Forelimb muscle (tissue), 1 donor: Measurements from ENCODE around the gene TRMU. TPM values are rescaled to one million over a fixed set of nuclear protein-coding genes. Genes with fewer than 3 reads are reported as not detected.
A peak's percentile ranks its signal among the peaks of the same experiment; 100 is the strongest.

Experiments
- DNase-seq: peaks from one replicate; pipeline ENCODE4 v3.0.0-alpha.2; 2013; ENCODE audit warnings: low read depth
- polyA plus RNA-seq: library from polyadenylated mRNA; unstranded; fragments of 120-200 nt; gene quantifications from one replicate; pipeline ENCODE4 v1.2.1, GENCODE V29; 2013; ENCODE audit not compliant: insufficient read length

TRMU gene, protein sequence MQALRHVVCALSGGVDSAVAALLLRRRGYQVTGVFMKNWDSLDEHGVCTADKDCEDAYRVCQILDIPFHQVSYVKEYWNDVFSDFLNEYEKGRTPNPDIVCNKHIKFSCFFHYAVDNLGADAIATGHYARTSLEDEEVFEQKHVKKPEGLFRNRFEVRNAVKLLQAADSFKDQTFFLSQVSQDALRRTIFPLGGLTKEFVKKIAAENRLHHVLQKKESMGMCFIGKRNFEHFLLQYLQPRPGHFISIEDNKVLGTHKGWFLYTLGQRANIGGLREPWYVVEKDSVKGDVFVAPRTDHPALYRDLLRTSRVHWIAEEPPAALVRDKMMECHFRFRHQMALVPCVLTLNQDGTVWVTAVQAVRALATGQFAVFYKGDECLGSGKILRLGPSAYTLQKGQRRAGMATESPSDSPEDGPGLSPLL
- polyA plus RNA-seq = 28.9 TPM

DNA sequence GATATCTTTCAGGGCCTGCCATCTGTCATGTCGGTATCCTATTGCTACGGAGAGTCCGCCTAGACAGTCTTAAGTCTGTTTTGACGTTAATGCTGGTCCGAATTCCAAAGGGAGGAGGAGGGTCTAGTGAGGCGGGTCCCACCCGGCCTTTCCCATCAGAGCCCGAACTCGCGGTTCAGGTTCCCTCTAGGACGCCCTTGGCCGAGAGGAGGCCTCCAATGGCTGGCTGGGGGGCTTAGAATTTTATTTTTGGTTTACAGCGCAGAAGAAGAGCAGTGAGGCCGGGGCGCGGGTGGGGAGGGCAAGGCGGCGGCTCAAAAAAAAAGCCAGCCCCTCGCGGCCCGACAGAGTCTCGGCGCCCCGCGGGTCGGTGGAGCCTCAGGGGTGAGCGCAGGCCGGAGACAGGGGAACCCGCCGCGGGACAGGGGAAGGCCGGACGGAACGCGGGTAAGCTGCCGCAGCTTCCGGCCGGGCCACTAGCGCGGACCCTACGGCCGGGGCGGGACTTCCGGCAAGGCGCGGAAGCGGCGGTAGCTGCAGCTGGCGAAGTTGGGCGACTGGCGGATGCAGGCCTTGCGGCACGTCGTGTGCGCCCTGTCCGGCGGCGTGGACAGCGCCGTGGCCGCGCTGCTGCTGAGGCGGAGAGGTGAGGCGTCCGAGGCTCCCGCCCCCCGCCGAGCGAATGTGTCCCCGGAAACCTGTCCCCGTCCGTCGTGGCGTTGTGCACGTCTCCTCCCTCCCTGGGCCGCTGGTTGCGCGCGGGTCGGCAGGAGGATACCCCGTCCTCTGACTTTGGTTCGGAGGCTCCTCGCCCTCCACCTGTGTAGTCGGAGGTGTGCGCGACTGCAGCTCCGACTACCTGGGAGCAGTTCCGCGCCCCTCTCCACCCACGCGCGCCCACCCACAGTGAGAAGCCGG is at the start of gene TRMU:
TRMU (plus strand) TSS at position 514 of the 918 bp plus-strand sequence; CDS start at position 565, 51 bp downstream.
- DNase-seq = peak; percentile 57

DNA sequence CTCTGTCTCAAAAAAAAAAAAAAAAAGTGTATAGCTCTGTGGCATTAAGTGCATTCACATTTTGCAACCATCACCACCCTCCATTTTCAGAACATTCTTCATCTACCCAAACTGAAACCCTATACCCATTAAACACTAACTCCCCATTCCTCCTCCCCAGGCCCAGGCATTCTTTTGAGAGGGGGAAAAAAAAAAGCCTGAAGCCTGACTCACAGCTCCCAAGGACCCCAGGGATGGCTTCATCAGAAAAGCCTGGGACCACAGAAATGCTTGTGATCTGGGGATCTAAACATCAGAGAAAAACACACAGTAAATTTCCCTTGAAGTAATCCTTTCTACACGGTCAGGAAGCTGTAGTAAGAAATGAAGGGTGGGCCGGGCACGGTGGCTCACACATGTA is 49.5 kb upstream of the TRMU start:
- no peak for DNase-seq

DNA sequence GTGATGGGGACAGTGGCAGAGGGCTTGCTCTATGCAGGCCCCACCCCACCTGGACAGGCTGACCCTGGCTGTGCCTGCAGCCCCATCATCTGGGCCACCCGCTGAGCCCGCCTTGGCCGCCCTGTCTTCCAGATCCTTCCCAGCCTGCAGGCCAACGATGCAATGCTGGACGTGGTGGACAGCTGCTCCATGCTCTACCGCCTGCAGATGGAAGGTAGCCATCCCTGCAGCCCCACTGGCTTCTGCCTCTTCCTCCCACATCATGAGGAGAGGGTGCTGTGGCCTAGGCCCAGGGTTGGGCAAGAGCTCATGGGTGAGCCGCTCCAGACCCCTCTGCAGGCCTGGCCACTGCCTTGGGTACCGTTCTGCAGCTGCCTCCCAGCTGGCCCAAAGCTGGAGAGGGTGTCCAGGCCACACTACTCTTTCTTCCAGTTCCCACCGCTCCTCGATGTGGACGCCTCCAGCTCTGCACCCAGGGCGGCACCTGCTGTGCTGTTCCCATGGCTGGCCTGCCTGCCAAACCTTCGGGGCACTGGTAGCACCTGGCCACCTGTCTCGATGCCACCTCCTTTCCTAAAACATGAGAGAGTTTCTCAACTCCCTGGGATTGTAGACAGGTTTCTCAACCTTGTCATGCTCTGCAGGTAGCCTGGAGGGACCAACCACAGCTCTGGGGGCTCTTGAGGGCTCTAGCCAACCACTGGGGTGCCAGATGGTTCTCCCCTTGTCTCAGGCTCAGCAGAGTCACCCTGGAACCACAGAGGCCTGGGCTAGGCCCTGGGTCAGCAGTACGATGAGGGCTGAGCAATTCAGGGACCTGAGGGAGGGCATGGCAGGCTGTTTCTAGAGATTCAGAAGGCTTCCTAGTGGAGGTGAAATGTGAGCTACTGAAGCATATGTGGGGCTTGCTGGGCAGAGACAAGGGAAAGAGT is 48.3 kb upstream of the TRMU start:
- no peak for DNase-seq

DNA sequence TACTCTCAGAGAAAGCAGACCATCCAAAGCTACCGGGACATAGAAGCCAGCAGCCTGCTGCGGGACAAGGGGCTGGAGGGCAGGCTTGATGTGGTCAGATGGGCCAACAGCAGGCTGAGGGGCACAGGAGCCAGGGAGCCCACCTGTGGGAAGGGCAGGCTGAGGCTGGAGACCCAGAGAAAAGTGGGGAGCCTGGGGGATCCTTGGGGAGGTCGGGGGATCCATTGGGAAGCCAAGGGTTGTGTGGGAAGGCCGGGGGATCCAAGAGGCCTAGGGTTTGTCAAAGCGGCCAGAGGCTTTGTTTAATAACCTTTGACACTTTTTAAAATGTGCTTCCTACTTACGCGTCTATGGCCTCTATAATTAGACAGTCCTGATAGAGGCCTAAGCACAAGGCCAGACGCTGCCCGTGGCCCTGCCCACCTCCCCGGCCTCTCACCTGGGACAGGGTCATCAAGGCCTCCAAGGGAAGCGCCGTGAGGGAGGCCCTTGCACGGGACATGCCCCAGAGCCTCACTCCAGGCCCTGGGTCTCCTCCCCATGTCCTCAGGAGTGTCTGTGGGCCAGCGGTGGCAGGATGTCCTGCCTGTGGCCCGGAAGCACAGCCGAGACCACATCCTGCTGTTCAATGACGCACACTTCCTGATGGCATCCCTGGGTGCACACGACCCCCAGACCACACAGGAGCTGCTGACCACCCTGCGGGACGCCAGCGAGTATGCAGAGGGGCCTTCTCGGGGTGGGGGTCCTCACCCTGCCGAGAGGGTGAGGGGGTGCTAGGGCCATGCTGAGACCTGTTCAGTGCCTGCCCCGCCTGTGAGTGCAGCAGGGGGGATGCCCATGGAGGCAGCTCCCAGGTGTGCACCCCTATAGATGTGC is 47.4 kb upstream of the TRMU start:
- no peak for DNase-seq

DNA sequence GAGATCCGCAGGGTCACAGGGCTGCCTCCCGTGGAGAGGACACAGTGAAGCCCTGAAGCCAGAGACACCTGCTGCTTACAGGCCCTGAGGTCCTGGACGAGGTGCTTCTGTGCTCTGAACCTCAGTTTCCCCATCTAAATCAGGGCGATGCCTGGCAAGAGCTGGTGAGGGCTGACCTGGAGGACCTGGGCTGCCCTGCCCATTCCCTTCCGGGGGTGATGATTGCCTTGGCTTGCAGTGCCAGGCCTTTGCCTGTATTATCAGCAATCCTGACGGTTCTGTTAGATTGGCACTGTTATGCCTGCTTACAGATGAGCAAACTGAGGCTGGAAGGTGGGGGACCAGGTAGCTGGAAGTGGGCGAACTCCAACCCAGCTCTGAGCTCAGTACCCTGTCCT is 46.7 kb upstream of the TRMU start:
- DNase-seq = no peak

DNA sequence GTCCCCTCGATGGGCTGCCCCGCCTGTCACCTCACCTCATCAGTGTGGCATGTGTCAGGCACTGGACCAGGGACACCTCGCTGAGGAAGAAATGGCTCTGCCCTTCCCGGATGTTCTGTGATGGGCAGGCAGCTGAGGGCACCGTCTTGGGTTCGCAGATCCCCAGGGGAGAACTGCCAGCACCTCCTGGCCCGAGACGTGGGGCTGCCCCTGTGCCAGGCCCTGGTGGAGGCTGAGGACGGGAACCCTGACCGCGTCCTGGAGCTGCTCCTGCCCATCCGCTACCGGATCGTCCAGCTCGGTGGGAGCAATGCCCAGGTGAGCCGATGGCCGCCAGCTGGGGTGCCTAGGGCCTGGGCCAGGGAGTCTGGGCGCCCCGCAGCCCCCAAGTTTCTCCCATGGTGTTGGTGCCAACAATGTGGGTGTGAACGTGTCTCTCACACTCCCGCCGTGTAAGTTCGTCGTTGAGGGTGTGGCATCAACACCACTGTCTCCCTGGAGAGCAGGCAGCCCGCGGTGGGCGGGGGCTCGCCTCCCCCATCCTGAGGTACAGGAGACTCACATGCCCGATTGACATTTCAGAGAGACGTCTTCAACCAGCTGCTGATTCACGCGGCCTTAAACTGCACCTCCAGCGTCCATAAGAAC is 46.1 kb upstream of the TRMU start:
- no peak for DNase-seq

DNA sequence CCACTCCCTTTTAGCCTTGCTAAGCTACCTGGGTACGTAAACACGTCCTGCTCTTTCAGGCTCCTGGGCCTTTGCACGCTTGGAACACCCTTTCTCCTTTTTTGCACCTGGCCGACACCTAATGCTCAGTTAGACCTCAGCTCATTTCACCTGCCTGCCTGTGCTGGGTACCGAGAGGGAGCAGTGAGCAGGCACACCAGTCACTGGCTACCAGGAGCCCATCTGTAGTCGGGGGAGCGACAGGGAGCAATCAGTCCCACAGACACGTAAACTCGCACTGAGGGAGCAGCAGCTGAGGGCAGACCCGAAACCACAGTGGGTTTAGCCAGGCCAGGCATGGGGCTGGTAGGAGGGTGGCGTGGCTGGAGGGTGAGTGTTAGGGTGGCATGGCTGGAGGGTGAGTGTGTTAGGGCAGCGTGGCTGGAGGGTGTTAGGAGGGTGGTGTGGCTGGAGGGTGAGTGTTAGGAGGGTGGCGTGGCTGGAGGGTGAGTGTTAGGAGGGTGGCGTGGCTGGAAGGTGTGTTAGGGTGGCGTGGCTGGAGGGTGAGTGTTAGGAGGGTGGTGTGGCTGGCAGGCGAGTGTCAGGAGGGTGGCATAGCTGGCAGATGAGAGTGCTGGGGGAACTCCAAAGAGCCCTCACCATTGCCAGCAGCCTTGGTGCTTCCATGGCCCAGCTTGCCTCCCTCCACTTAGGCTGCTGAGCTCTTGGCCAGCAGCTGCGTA is 45.2 kb upstream of the TRMU start:
- DNase-seq = no peak

DNA sequence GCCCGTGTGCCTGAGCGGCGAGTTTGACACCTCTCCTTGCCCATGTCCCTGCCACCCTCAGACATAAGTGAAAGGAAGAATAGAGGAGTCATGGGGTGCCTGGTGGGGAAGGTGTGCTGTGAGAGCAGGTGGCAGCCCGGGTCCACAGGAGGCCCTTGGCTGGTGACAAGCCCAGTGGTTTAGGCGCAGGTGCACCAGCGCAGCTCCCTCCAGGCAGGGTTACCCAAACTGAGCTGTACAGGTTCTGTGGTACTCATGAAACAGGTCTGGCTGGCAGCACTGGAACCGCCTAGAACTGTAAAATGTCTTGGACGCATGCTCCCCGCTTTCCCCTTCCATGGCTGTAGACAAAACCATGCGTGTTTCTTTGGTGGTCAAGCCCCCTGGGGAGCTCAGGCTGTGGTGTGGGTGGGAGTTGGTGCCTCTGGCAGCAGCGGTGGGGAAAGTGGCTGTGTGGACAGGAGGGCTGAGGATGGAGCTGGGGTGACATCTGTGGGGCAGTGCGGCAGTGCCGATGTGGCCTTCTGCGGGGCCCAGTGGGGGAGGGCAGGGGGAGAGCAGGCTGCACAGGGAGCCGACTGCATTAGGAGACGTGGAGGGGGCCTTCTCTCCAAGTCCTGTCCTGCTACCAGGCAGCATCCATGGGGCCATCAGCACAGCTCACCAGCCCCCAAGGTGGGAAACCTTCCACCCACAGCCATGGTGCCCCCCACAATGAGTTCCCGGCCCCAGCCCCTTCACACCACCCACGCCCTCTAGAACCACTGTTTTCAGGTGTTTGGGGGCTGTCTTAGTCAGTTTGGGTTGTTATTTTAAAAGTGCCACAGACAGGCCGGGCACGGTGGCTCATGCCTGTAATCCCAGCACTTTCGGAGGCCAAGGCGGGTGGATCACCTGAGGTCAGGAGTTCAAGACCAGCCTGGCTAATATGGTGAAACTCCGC is 44.4 kb upstream of the TRMU start:
- no peak for DNase-seq

DNA sequence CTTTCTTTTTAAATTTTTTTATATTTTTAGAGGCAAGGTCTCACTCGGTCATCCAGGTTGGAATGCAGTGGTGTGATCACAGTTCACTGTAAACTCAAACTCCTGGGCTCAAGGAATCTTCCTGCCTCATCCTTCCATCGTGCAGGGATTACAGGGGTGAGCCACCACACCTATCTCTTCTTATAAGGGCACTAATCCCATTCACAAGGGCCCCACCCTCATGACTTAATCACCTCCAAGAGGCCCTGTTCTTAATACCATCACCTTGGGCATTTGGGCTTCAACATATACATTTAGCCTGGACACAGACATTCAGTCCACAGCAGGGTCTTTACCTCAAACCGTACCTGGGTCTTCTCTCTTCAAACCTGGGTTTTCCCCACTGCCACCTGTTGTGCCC is 43.3 kb upstream of the TRMU start:
- no peak for DNase-seq

DNA sequence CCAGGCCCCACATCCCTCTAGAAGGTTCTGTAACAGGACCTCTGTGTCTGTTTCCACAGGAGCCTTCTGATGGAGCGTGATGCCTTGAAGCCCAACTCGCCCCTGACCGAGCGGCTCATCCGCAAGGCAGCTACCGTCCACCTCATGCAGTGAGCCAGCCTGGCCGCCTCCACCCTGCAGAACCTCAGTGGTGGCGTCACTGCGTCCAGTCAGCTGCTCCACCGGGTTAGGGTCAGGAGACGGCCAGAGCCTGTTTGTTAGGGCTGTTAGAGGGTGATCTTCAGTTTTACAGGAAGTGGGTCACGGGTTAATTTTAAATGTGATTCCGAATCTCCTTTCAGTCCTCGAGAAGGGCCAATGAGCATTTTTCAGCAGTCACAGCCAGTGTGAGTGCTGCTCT is 42.8 kb upstream of the TRMU start:
- no peak for DNase-seq

DNA sequence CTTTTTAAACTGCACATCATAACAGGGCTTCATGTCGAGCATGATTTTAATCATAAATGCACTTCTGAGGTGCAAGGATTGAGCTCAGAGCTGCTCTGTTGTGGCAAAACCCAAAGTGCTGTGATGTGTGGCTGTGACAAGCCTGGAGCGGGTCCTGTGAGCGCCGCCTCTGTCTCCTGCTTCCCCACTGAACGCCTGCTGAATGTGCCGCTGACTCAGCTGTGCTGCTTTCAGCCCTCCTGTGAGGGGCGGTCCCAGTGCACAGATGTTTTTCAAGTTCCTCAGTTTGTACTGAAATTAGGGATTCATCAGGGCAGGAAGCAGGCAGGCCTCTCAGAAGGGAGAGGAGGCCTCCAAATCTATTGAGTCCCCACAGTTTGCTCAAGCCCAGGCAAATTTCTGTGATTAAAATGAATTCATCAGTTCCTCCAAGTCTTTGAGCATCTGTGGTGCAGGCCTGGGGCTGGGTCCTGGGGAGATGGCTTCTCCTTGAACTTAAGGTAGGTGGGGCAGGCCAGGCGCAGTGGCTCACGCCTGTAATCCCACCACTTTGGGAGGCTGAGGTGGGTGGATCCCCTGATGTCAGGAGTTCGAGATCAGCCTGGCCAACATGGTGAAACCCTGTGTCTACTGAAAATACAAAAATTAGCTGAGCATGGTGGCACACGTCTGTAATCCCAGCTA is 41.8 kb upstream of the TRMU start:
- DNase-seq = no peak

DNA sequence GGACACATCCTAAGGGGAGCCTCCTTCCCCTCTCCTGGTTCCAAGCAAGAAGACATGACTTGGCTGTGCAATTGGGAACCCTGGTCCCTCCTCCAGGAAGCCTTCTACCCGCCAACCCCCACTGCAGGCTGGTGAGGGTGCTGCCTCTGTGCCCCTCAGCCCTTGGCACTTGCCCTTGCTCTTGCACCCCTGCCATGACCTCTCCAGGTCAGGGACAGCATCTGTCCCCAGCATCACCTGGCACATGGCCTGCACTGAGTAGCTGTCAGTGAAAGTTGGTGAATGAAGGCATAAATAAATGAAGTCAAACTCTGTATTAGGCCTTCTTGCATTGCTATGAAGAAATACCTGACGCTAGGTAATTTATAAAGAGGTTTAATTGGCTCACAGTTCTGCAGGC is 40.7 kb upstream of the TRMU start:
- no peak for DNase-seq

DNA sequence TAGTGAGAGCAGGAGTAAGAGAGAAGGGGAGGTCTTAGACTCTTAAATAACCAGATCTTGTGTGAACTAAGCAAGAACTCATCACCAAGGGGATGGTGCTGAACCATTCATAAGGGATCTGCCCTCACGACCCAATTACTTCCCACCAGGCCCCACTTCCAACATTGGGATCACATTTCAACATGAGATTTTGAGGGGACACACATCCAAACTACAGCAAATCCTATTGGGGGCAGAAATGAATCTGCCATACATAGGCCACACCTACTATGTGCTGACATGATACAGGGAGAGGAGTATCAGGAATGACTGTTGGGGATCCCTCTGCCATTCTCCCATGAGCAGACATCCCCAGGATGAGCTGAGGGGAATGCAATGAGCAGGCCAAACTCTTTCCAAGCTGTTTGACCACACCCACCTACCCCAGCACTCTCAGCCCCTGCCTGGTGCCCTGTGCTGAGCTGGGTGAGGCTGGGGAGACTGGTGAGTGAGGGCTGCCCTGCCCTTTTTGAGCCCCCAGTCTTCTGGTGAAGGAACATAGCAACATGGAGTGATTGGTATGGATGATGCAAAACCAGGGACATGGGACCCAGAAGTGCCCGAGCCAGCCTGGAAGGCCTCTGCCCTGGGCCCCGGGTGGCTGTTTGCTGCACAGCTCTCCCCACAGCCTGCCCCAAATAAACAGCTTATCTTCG is 40.1 kb upstream of the TRMU start:
- no peak for DNase-seq

DNA sequence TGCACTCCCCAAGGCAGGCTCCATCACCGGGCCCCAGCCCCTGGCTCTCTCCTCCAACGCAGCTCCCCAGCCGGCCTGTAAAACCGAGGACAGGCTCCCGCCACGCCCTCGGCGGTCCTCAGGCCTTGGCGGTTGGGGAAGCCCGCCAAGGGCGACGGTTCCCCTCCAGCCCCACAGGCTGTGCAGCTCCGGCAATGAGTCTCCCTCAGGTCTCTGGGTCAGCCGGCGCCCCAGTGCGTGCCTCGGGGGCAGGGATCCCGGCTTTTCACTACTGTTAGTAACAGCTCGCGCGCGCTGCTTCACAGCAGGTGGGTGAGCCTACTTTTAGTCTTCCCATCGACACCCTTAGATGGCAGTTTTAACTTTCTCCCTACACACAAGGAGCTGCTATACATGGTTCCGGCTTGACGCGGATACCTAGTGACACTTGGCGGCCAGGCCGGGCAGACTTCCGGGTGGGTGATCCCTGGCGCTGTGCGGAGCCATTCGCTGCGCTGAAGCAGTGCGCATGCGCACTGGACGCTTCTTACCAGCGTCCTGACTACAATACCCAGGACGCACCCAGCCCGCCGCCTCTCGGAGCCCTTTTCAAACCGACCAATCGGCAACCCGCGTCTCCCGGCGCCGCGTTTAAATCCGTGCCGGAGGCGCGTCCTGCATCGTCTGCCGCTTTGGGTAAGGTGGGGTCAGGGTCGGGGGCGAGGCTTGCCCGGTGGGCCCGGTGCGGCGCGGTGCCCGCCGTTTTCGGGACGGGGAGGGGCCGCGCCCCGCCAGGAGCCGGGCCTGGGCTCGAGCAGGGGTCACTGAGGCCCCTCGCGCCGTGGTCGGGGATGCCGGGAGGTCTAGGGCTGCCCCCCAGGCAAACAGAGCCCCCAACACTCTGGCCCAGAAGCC is 39.0 kb upstream of the TRMU start, which contains the start of gene GTSE1:
GTSE1 (plus strand) TSS at position 614 of the 894 bp plus-strand sequence. CDS start 531 bp downstream, outside the sequence.
- DNase-seq = peak; percentile 99

DNA sequence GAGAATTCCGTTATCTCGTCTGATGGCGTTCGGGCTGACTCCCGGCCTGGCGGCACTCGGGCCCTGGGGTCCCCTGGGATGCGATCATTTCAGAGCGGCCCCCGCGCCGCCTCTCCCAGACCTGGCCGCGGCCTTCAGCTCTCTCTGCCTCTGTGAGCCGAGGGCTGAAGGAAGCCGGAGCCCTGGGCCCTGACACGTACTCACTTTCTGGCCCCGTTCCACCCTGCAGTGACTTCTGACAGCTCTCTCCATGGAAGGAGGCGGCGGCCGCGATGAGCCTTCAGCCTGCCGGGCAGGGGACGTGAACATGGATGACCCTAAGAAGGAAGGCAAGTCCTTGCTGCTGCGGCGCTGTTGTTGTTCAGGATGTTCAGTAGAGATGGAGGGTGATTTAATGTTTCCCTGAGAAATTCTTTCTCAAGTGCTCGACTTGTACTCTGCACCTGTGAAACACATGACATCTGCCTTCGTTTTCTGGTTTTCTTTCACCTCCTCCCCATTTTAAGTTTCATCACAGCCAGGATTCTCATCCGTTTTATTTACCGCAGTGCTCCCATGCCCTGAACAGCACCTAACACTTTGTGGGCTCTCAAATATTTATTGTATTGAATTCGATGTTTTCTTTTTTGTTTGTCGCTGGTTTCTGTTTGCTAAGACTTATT is 38.2 kb upstream of the TRMU start:
- no peak for DNase-seq
